T-helper 9 cell (primary cell): ENCODE results near the gene ATG2A.

ENCODE experiments used
- DNase-seq: peaks from one replicate; pipeline ENCODE4 v3.0.0-alpha.2; 2020

Gene ATG2A

DNA sequence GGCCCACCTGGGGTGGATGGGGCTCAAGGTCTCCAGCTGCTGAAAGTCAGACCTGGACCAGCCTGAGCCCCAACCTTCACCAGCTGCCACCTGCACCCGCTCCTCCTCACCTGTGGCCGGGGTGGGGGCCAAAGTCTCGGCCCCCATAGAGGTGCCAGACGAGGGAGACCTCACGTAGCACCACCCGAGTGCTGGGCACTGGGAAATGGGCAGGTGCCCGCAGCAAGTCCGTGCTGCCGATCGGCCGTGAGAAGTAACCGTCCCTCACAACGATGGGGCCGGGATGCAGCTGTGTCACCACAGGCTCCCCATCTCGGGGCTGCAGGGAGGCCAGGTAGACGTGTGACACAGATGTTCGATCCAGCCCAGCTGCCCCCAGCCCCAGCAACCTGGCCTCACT lies 16.2 kb downstream of the ATG2A start:
- no peak for DNase-seq

DNA sequence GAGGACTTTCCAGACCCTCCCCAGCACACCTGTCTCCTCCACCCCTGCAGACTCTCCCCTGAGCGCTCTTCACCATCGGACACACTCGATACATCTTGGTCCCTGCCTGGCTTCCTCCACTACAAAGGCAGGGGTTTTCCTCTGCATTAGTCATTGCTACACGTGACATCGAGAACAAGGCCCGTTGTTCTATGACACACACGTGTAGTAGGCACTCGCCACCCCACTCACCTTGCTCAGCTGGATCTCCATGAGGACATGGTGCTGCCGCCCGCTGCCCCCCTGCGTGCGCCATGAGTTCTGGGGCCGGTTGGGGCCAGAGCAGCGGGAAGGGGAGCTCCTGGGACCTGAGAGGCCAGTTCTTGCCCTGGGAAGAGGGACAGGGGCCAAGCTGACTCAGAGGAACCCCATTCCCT lies 16.7 kb downstream of the ATG2A start:
- peak; percentile 63 for DNase-seq

DNA sequence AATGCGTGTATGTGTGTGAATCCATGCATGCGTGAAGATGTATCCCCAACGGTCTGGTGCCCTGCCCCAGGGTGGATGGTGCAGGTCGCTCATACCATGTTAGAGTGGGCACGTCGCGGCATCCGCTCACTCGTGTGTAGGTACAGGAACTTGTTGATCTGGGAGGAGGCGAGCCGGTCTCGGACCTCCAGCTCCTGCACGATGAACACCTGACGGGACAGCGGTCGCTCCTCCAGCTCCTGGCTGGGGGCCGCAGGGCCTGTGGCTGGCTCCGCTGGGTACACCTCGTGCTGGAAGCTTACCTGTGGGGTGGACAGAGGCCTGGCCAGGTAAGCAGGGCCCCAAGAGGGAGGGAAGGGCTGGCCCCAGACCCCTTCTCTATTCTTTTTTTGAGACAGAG lies 18.5 kb downstream of the ATG2A start:
- DNase-seq: no peak

DNA sequence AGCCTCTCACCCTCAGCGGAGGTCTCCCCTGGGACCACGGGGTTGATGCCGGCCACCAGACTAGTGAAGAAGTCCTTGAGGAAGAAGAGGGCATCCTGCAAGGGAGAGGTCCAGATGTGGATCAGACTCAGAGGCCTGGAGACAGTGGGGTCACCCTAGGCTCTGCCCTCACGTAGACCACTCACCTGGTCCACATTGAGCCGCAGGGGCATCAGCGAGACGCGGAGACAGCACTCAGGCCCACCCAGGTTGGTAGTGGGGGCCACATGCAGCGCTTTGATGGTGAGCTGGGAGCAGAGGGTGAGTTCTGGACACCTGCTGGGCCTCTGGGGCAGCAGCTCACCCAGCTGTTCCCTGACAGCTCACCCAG lies 18.9 kb downstream of the ATG2A start:
- no peak for DNase-seq

DNA sequence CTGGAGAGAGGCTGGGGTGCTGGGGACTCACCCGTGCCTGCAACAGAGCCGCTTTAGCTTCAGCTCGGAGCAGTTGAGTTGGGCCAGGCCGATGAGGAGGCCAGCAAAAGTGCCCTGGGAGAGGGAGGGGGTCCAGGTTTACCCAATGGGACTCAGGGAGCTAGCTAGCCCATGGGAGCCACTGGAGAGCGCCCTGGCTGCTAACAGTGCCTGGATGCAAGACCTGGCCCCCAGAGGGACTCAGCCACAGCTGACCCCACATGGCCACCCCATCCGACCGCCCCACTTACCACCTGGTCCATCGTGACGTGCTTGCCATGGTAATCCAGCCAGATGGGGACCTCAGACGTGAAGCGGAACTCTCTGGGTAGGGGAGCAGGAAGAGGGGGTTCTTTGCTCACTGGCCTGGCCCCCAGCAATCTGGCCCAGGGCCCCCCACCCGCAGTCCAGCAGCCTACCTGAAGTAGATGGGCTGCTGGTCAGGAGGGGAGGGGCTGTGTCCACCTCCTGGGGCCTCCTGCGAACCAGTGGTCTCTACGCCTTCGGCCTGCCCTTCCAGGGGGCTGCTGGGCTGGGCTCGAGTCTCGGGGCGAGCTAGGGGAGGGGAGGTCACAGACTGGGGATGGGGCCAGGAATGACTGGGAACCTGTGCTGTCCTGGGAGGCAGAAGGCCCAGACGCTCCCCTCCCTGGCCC lies 19.5 kb downstream of the ATG2A start:
- DNase-seq: no peak

DNA sequence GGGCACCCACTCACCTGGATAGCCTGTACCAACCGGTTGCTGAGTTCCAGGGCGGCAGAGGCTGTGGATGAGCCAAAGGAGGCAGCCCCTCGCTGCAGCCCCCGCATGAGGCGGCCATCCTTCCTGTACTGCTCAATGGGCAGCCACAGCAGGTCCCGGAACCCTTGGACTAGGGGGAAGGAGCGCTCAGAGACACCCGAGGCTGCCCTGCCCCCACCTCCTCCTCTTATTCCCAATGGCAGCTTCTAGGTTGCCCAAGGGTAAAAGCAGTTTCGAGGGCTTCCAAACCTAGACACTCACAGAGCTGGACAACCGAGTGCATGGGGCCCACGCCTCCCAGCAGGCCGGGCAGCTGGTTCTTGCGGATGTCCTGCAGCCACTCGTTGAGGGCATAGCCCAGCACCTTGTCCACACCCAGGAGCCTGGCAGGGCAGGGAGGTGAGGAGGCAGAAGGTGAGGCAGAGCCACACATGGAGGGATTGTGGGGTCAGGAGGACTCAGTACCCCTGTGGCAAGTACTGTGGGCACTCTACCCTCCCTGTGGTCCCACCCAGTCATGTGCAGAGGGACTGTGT lies 20.5 kb downstream of the ATG2A start:
- DNase-seq: no peak

DNA sequence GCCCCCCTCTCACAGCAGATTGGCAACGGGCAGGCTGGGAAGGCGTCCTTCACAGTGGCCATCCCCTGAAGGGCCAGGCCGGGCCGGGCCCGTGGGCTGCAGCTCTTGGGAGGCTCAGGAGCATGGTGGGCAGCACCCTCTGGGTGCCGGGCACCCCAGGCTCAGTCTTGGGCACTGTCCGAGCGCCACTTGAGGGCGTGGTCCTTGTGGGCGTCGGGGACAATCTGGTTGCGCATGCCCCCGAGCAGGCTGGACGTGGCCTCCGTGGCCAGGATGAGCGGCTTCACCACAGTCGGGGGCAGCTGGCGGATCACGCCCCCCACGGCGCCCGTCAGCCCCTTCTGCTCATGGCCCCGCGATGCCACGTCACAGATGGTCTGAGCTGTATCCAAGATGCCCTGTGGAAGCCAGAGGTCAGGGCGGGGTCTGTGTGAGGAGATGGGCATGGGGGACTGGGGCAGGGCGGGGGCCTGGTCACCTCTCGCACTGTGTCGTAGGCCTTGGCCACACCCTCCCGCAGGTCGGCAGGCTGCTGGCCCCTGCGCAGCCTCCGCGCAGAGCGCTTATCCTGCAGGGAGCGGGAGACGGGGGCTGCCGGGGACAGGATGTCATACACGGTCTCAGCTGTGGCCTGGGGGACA lies 22.1 kb downstream of the ATG2A start:
- no peak for DNase-seq

DNA sequence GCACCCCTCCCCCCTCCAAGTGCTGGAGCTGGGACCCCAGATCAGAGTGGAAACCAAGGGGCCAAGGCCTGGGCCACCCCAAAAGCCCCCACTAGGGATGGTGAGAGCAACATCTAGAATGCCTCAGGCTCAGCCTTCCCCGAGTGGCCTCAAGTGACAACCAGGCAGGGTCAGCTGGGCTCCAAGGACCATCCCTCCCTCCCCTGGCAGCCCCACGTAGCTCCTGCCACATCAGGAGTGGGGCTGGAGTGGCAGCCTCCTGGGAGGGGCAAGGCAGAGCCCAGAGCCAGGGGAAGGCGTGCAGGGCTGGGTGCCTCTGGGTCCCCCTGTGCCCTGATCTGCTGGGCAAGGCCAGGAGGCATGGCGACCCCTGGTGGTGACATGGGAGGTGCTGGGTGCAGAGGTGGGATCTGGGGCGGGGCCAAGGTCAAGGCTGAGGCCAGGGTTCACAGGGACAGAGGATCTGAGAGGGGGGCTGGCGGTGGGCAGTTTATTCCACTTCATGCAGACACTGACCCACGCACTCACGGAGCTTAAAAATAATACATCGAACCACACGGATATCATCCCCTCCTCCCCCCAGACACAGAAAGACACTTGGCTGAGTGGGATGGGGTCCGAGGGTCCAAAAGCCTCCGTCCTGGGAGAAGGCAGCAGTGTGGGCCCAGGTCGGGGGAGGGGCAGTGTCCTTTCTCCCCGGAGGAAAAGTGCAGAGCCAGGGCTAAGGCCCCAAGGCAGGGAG lies 22.8 kb downstream of the ATG2A start:
- DNase-seq: peak; percentile 93

DNA sequence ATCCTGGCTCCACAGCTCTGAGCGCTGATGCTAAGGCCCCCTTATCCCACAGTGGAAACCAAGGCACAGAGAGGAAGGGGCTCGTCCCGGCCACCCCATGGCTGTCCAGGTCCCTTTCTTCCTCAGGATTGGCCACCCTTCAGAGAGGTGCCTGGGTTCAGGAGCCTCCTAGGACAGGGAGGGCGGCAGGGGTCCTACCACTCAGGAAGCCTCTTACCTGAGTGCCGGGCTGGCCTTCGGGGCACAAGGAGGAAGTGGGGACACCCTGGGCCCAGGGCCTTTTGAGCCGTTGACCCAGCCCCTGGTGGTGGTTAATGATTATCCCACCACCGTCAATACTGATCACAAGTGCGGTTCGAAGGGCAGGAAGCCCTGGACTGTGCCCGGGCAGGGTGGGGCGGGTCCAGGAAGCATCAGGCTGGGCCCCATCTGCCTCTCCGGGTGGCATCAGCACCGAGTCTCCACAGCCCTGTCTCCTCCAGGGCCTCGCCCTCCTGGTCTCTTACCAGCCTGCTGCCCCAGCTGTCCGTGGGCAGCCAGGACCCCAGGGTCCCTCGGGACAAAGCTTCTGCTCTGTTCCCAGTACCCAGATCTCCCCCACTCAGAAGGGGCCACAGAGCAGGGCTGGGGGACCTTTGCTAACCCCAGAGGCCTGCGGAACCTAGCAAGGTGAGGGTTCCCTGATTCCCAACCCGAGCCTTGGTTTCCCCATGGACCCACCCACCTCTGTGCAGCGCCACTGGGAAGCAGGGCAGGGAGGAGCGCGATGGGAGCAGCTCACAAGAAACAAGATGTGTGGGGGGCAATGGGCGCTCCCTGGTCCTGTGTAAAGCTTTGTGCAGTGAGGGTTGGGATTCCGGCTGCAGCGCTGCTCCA lies 23.6 kb downstream of the ATG2A start:
- no peak for DNase-seq

DNA sequence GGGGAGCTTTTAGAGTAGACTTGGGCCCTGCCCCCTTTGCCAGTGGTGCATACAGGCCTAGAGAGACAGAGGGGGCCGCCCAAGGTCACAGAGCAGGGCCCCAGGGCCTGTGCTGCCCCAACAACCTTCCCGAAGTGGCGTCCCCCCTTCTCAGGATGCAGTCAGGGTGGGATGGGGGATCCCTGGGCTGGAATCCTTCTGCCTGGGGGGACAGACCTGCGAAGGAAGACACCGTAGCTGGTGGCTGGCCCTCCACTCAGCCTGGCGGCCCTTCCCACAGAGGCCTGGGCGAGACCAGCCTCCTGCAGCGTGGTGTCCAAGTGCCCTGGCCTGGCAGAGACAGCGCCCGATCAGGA lies 24.2 kb downstream of the ATG2A start:
- no peak for DNase-seq

DNA sequence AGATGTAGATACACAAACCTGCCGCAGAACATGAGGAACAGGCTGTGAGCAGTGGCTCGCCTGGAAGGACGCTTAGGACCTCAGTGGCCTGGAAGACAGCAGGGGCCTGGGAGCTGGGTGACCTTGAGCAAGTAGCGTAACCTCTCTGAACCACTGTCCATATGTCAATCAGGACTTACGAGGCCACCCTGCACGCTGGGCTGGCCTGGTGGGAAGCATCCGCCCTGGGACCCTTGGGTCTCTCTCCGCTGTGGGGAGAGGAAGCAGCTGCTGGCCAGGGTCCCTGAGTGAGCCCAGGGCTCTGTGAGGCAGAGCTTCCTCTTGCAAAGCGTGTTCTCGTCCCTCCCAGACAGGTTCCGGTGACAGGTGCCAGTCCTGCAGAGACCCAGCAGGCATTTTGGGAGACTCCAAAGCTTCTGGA lies 24.6 kb downstream of the ATG2A start:
- no peak for DNase-seq

DNA sequence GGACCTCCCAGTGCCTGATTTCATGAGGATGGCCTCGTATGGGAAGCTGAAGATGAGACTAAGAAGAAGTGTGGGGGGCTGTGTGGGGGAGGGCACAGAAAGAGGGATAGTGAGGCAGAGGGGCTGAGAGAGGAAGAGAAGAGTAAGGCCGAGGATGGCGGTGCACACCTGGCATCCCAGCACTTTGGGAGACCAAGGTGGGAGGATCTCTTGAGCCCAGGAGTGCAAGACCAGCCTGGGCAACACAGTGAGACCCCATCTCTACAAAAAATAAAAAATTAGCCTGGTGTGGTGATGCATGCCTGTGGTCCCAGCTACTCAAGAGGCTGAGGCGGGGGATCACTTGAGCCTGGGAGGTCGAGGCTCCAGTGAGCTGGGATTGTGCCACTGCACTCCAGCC lies 25.1 kb downstream of the ATG2A start:
- no peak for DNase-seq

DNA sequence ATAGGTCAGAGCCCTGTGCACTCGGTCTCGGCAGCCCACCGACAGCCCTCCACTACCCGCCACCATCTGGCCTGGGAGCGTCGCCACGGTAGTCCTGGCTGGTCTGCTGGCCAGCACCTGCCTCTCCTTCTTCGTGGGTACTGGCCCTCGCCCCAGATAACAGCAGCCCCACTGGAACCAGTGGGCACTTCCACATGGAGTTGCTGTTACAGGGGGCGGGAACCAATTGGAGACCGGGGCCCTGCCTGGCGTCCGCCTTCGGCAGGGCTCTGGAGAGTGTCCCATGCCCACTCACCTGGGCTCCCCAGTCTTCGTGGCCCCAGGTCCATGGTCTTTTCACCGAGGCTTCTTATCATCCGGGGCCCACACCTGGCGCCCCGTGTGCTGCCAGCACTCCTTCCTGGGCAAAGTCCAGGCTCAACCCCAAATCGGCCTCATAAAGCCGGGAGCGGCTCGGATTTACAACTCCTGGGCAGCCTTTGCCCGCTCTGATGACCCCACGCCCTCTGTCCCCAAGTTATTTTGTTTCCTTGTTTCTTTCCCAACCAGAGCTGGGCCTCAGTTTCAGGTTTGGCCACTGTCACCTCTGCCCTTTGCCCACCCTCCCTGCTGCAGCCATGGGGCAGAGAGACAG lies 25.7 kb downstream of the ATG2A start:
- no peak for DNase-seq

DNA sequence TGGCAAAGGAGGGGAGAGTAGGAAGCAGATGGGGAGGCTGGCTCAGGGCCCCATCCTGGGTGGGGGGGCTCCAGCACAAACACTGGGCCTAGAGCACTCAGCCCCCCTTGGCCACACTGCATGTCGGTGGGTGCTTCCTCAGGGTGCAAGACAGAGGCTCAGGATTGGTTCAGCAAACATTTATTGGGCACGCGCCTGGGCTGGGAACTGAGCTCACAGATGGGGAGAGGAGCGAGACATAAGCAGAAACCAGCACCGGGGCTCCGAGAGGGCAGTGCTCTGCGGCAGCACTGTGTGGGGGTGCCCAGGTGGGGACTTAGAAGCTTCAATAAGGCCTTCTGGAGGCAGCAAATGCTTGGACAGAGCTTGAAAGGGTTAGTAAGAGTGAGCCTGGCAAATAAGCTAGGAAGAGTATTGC lies 26.5 kb downstream of the ATG2A start:
- DNase-seq: no peak

DNA sequence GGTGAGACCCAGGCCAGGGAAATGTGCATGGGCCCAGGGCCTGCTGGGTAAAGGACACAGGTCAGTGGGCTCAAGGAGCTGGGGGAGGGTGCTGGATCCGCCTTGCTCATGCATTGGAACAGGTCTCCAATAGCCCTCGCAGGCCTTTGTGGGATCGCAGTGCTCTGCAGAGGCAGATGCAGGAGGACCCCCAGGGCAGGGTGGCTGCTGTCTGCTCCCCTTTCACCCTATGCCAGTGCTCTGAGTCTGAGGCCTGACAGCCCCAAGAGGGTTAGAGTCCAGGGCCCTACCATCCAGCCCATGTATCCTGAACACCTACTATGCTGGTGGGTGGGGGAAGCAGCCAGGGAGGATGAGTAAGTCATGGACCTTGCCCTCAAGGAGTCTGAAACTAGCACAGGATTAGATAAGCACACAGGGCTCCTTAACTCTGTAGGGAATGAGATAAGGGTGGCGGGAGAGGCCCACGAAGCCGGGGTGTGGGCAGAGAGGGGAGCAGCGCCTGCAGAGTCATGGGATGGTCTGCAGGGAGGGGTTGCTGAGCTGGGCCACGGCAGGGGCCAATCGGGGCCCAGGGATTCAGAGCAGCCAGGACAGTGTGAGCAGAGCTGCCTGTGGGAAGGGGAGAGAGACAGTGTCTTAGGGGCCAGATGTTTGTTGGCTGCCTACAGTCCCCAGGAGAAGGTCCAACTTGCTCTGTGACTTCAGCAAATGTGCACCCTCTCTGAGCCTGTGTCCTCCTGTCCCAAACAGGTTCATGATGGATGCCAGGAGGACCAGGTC lies 28.1 kb downstream of the ATG2A start:
- no peak for DNase-seq

DNA sequence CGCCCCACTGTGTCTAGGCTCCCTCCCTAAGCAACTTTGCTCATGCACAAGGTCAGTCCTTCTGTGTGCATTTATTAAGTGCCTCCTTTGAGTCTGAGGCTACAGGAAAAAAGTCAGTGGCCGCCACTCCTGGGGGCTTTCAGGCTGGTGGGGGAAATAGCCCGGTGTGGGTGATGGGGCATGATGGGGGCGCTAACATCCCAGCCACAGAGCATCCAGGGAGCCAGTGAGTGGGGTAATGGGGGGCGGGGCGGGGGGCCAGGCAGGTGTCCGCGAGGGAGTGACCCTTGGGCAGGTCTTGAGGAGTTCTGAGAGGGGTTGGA lies 28.6 kb downstream of the ATG2A start:
- DNase-seq: no peak

DNA sequence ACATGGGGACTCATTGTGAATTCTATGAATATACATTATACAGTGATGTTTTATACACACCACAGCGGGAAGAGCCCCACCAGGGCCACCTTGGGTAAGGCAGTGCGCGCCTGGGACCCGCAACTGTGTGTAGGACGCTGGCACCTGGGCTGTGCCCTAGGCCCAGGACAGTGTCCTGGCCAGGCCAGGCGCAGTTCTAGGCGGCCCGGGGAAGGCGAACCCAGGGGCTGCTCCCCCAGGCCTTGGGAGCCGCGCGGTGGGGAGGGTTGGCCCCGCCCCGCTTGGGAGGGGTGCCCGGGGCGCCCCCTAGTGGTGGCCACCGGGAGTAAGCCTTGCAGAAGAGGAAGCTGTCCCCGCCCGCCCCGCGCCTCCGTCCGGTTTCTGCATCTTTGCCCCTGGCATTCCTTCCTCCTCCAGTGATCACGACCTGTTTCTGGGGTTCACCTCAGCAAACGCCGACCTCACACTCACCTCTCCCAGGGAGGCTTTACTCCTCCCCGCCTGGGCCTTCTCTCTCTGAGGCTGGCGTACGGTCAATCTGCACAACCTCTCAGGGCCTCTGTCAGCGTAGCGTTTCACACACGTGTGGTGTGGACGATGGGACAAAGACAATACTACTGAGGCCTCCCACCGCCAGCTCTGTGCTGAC lies 29.1 kb downstream of the ATG2A start:
- peak; percentile 87 for DNase-seq

DNA sequence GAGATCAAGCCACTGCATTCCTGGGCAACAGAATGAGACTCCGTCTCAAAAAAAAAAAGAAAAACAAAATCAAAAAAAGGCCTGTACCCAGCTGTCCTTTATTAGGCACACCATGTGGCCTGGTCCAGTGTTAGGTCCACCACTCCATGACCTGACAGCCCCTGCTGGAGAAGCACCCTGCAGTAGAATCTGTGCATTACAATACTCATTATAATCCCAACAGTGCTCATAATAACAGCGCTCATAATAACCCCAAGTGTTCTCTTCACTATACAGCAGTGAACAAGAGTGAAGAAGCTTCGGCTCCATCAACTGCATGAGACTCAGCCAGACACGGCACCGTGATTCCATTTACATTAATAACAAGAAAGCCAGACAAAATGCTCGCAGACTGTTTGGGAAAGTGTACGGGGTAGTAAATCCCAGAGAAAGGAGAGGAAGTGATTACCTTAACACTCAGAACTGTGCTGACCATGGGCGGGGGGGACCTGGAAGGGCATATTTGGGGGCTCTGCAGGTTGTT lies 29.7 kb downstream of the ATG2A start:
- no peak for DNase-seq

DNA sequence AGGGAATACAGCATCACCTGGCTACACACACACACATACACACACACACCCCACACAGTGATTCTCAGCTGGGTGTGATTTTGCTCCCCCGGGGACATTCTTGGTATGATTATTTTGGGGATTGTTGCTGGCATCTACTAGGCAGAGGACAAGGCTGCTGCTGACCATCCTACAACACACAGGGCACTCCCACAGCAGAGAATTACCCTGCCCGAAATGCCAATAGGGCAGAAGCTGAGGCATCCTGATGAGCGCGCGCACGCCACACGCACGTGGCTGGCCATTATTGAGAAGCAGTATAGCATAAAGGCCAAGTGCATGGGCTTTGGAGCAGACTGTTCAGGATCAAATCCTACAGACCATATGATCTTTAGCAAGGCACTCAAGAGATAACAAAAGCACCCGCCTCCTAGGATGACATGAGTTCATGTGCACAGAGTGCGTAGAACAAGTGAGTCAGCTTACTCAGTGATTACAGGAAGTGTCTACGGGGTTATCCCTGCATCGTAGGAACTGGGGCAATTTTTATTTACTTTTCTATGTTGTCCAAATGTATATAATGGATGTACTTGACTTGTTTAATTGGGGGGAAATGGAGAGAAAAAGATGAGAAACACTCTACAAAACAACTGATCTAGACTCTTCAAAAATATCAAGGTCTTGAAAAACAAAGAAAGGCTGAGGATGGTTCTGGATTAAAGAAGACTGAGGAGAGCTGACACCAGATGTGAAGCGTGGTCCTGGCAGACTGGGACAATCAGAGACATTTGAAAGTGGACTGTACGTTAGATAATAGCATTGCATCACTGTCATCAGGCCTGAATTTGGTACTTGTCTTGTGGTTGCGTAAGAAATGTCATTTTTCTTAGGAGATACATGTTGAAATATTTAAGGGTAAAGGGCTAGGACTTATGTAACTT lies 31.4 kb downstream of the ATG2A start:
- DNase-seq: no peak

DNA sequence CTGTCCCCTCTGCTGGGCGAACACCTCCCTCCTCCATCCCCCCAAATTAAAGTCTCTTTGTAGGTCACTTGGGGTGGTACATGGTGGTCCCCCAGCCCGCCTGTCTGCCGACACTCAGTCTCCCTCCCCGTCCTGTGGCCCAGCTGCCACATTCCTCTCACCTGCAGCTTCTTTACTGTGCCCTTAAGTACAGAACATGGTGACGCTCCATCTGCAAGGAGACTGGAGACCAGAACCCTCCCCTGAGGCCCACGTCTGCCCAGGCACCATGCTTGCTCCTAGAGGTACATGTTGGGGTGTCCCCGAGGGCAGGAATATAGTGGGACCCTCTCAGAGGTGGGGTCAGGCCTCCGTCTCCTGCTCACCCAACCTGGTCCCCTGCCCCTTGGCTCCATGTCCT lies 33.0 kb downstream of the ATG2A start:
- no peak for DNase-seq
